NCI-H460 (cell line): Measurements from ENCODE around the gene ARHGAP44. TPM values are rescaled to one million over a fixed set of nuclear protein-coding genes. Genes with fewer than 3 reads are reported as not detected.
"Not testable (repeated sequence)": the region's sequence is repeated elsewhere in the genome, so short reads cannot be mapped to it uniquely, and the experiment has no call there.

Experiments
- DNase-seq: peaks from one replicate; pipeline ENCODE4 v3.0.0-alpha.2; 2016; ENCODE audit warnings: low read depth; ENCODE audit errors: extremely low read depth
- total RNA-seq: library from RNA; depleted of rRNA; stranded (reverse); fragments of >200 nt; shearing (Covaris generic); gene quantifications from 2 replicates; pipeline ENCODE4 v1.2.3, GENCODE V29; 2014

ARHGAP44 gene
- total RNA-seq, 1 experiment from 2014 or later, result 2.1 TPM

DNA sequence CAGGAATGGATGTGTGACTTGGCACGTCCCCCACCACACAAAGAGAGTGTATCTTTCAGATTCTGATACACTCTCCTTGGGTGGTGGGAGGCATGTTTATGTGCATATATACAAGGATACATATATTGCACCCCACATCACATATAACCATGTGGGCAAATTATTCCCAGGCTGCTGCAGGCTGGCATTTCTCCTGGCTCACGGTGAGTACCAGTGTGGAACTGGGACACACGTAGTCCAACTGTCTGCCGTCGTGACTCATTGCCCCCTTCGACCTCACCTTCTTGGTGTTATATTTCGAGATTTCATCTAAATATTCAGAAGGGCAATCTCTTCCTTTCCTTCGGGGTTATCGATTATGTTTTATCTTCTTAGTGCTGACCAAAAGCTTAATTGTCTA lies 24.4 kb downstream of the ARHGAP44 start:
- DNase-seq, result no peak

- DNase-seq, result no peak
These were observed 25.4 kb downstream of the ARHGAP44 start for GRCh38 chr17:12814718-12815117.

- DNase-seq, result no peak
These were observed 26.4 kb downstream of the ARHGAP44 start for GRCh38 chr17:12815642-12816141.

DNA sequence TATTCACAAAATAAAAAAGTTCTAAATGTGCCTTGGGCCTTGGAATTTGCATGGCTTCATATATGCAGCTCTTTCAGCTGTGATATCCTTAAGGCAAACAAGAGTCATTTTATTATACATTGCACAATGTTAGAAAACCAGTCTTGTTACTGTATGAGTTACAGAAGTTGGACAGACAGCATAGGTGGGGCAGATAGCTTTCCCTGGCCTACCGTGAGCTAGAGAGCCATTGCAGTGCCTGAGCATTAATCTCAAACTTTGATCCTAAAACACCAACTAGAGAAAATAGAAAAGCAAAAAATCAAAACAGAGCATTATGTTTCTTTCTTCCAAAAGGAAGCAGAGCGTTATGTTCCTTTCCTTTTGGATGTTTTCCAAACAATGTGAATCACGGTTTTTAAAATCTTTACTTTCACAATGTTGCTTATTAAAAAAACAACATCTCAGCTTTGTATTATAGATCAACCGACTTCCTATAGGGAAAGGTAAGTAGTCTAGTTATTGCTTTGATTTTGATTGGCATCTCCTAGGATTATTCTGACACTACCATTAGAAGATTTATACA lies 32.2 kb downstream of the ARHGAP44 start:
- no peak for DNase-seq

DNA sequence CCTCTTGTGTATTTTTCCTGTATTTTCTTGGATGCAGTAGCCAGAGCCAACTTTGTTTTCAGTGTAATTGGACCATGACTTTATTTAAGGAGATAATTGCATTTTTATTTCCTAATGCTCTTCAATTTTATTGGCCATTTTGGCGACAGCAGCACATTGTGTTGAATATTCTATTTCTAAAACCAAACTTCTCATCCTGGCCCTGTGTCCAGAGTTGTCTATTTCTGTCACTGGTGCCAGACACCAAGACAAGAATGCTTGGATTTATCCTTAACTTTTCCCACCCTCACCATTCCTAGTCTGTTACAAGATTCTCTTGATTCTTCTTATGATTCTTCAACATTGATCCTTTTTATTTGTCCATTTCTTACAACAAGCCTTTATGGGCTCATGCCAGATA lies 37.1 kb downstream of the ARHGAP44 start:
- DNase-seq, result no peak

- DNase-seq, result no peak
These were observed 41.5 kb downstream of the ARHGAP44 start for GRCh38 chr17:12830777-12831247.

DNA sequence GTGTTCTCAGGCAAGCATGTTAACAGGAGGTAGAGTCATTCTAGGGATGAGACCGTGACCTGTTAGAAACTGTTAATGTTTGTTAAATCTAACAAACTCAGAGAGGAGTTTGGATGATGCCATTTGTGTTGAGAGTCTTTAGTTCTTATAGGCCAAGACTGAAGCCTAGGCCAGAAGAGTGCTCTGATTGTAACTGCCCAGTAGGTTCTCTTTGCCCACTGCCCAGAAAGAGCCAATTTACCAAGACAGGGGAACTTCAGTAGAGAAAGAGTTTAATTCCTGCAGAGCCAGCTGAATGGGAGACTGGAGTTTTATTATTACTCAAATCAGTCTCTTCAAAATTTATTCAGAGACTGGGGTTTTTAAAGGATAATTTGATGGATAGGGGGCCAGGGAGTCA lies 42.5 kb downstream of the ARHGAP44 start:
- no peak for DNase-seq

- no peak for DNase-seq
These were observed 49.7 kb downstream of the ARHGAP44 start for GRCh38 chr17:12839042-12839441.

DNA sequence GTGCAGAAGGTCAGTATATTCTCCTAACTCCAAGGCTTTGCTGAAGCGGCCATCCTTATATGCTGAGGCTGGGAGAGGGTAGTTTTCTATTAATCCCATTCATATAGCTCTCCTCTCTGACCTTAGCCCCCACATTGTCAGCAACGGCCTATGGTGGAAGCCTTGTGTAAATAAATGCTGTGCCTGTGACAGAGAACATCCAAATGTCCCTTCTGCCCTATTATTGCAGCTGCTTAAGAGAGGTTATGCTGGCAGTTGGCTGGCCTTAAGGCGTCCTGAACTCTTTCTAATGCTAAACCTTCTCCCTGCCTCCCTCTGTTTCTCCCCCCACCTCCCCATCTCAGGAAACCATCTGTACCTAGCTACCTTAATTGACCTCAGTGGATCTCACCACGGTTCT lies 53.6 kb downstream of the ARHGAP44 start:
- no peak for DNase-seq

DNA sequence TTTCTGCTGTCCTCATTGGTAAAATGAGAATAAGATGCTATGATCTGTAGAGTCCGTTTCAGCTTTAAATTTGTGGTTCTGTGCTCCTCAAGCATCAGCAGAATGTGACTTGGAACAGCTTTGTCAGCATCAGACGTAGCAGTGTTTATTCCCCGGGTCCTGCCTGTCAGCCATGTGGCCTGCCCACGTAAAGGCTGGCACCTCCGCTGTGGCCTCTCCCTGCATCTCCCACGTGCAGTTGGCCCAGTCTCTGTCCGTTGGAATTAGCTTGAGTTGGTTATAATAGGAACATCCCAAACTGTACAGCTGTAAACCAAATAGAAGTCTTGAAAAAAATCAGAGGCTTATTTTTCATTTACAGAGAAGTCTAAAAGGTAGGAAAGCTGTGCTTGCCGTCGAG lies 61.7 kb downstream of the ARHGAP44 start:
- no peak for DNase-seq

DNA sequence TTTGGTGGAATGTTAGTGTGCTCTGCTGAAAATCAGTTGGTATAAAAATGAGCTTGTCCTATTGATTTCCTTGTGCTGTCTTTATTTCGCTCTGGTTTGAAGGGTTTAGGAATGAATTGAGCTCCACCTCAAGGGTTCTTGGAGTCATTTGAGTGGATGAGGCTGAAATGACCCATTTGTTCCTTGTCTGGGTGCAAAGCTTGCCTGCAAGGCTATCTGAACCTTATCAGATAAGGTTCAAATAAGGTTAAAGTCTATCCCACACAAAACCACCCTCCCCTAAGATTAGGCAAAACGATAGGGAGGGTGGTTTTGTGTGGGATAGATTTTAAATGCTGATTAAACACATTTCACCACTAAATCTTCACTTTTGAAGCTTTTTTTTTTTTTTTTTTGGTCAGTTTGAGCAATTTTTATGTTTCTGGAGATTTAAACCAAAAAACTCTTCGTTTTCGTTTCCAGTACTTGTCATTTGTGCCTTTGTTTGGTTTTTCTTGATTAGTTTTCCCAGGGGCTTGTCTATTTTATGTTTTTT lies 62.7 kb downstream of the ARHGAP44 start:
- no peak for DNase-seq

- no peak for DNase-seq
These were observed 64.6 kb downstream of the ARHGAP44 start for GRCh38 chr17:12853921-12854320.

- no peak for DNase-seq
These were observed 67.1 kb downstream of the ARHGAP44 start for GRCh38 chr17:12856416-12856815.

DNA sequence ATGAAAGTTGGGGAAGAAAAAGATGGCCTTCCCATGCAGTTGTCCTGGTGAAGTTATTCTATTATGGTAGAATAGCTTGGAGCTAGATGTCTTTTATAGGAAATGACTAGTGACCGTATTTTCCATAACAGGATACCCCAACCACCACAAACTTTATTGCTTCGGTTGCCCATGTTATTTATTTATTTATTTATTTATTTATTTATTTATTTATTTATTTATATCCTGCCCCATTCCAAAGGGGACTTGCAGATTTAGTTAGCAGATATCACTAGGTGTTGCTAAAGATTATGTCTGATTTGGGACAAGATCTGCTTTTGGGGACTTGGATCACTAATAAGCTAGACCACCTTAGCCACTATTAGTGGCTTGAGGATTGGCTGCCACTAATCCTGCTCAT lies 68.3 kb downstream of the ARHGAP44 start:
- no peak for DNase-seq

DNA sequence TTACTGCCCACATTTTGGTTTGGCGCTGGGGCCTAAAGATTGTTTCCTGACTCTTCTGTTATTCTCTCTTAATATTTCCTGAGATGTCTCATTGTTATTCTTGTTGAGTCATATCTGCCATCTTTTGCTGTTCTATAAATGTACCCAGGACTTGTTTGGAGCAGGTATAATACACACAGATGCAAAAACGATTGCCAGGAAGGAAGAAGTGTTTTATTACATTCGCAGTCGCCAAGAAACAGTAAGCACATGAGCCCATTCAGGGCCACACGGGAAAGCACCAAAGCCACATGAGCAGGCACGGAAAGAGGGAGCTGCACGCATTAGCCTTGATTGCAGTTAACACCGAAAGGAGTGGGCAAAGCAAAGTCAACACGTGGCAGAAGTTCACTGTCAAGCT lies 70.2 kb downstream of the ARHGAP44 start:
- DNase-seq, result no peak

- DNase-seq, result no peak
These were observed 76.5 kb downstream of the ARHGAP44 start for GRCh38 chr17:12865769-12866168.

GRCh38 chr17:12866244-12866643 lies 76.9 kb downstream of the ARHGAP44 start:
- no peak for DNase-seq

DNA sequence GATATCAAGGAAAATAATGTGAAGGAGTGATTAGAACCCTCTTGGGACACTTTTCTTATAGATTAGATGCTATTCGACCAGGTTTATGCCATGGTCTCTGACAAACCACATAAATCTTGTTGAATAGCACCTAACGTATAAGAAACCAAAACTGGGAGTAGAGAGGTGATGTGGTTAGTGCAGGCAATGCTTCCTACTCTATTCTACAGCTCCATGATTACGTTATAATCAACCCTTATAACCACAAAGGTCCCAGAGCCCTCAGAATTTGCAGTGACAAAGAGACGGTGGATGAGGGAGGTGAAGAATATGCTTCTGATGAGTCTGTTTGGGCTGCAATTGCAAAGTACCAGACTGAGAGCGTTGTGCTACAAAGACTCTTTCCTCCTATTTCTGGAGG lies 78.4 kb downstream of the ARHGAP44 start:
- DNase-seq, result no peak

DNA sequence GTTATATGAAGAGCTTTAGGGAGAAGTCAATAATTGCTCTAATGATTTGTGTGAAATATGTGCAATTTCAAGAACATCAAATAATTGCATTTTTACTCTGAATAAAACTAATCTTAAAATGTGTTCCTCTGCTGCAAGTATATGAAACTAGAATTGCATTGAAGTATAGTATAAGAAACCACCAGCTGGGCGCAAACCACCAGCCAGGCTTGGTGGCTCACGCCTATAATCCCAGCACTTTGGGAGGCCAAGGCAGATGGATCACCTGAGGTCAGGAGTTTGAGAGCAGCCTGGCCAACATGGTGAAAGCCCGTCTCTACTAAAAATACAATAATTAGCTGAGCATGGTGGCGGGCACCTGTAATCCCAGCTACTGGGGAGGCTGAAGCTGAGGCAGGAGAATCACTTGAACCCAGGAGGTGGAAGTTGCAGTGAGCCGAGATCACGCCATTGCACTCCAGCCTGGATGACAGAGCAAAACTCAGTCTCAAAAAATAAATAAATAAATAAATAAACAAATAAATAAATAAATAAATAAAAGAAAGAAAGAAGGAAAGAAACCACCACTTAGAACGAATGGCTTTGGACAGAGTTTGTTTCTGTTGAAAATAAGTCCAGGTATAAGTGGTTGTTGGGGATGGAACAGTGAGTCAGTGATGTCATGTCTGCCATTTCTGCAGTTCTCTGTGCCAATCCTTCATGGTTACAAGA lies 84.3 kb downstream of the ARHGAP44 start:
- DNase-seq, result not testable (repeated sequence)

GRCh38 chr17:12877953-12878669 lies 88.8 kb downstream of the ARHGAP44 start:
- DNase-seq, result no peak

DNA sequence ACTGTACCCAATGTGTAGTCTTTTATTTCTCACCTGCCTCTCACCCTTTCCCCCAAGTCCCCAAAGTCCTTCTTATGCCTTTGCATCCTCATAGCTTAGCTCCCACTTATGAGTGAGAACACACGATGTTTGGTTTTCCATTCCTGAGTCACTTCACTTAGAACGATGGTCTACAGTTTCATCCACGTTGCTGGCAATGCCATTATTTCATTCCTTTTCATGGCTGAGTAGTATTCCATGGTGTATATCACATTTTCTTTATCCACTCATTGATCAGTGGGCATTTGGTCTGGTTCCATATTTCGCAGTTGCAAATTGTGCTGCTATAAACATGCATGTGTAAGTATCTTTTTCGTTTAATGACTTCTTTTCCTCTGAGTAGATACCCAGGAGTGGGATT lies 89.8 kb downstream of the ARHGAP44 start:
- not testable (repeated sequence) for DNase-seq
